Measurements from ENCODE around the gene ROBO1. TPM values are rescaled to one million over a fixed set of nuclear protein-coding genes. Genes with fewer than 3 reads are reported as not detected.

The ROBO1 gene
- total RNA-seq, 1 donor from 2014 or later: 19.4 TPM

- H3K4me3 ChIP-seq (ENCODE audit: low read depth, low read length): no peak overlapping the region
- DNase-seq (ENCODE audit: low read depth): no peak
- no peak for TF ChIP-seq CTCF (conservative IDR thresholded peaks at IDR 0.05; ENCODE audit: low read depth, low read length)
Measured at GRCh38 chr3:79264892-79265291, 502.9 kb downstream of the ROBO1 start.

- no peak overlapping the region for H3K4me3 ChIP-seq (ENCODE audit: low read depth, low read length)
- DNase-seq (ENCODE audit: low read depth): no peak
- no peak for TF ChIP-seq CTCF (conservative IDR thresholded peaks at IDR 0.05; ENCODE audit: low read depth, low read length)
Measured at GRCh38 chr3:79263423-79263822, 504.4 kb downstream of the ROBO1 start.

- no peak for DNase-seq (ENCODE audit: low read depth)
- H3K4me3 ChIP-seq (ENCODE audit: low read depth, low read length): no peak overlapping the region
- no peak for TF ChIP-seq CTCF (conservative IDR thresholded peaks at IDR 0.05; ENCODE audit: low read depth, low read length)
Measured at GRCh38 chr3:79258479-79258878, 509.3 kb downstream of the ROBO1 start.

GRCh38 chr3:79257791-79258190 is 510.0 kb downstream of the ROBO1 start:
- H3K4me3 ChIP-seq (ENCODE audit: low read depth, low read length): no peak overlapping the region

GRCh38 chr3:79255702-79256101 is 512.1 kb downstream of the ROBO1 start:
- TF ChIP-seq CTCF (conservative IDR thresholded peaks at IDR 0.05; ENCODE audit: low read depth, low read length): no peak
- H3K4me3 ChIP-seq (ENCODE audit: low read depth, low read length): no peak overlapping the region

More at GRCh38 chr3:79257791-79258190, 510.0 kb downstream of the ROBO1 start:
- no peak for TF ChIP-seq CTCF (conservative IDR thresholded peaks at IDR 0.05; ENCODE audit: low read depth, low read length)
- DNase-seq (ENCODE audit: low read depth): no peak

GRCh38 chr3:79255292-79255691 is 512.5 kb downstream of the ROBO1 start:
- H3K4me3 ChIP-seq (ENCODE audit: low read depth, low read length): no peak overlapping the region
- DNase-seq (ENCODE audit: low read depth): no peak
- no peak for TF ChIP-seq CTCF (conservative IDR thresholded peaks at IDR 0.05; ENCODE audit: low read depth, low read length)

More at GRCh38 chr3:79255702-79256101, 512.1 kb downstream of the ROBO1 start:
- DNase-seq (ENCODE audit: low read depth): no peak

GRCh38 chr3:79253704-79254103 is 514.1 kb downstream of the ROBO1 start:
- H3K4me3 ChIP-seq (ENCODE audit: low read depth, low read length): no peak overlapping the region
- DNase-seq (ENCODE audit: low read depth): no peak
- no peak for TF ChIP-seq CTCF (conservative IDR thresholded peaks at IDR 0.05; ENCODE audit: low read depth, low read length)

Measured in epithelial cell of proximal tubule (primary cell).